Testis (tissue), 5 donors: ENCODE data around the gene PPP2CA. TPM values are rescaled to one million over a fixed set of nuclear protein-coding genes. Genes with fewer than 3 reads are reported as not detected.

Experiments used
- DNase-seq: peaks from one replicate; pipeline ENCODE4 v3.0.0-alpha.2; 2019
- H3K27ac ChIP-seq, 2 donors: fragments of 200-600 bp; sonication (generic); one replicate each; pipeline ENCODE4 v1.5.1; 2019
- H3K27me3 ChIP-seq: fragments of 200-600 bp; sonication (generic); one replicate; pipeline ENCODE4 v1.5.1; 2019
- H3K36me3 ChIP-seq: fragments of 200-600 bp; sonication (generic); one replicate; pipeline ENCODE4 v1.5.1; 2017; ENCODE audit warnings: low read depth; ENCODE audit errors: missing control alignments
- H3K4me1 ChIP-seq: fragments of 200-600 bp; sonication (generic); one replicate; pipeline ENCODE4 v1.5.1; 2019
- H3K4me3 ChIP-seq, 2 donors: fragments of 200-600 bp; sonication (generic); one replicate each; pipeline ENCODE4 v1.5.1; 2017 to 2019
- H3K9me3 ChIP-seq: fragments of 200-600 bp; sonication (generic); one replicate; pipeline ENCODE4 v1.5.1; 2017
- POLR2A ChIP-seq: fragments of 450-650 bp; IDR thresholded peaks from one replicate; pipeline ENCODE4 v1.6.1; 2017; ENCODE audit warnings: antibody characterized with exemption, mild to moderate bottlenecking, moderate library complexity
- WGBS, 2 donors: methylation state at CpG; one replicate each; pipeline ENCODE4 v1.1.5; 2018; 5-methylcytosine and 5-hydroxymethylcytosine counted together
- intact Hi-C: fragments of 100-400 bp; cut with DNase I; formaldehyde crosslinking; loops from one replicate; pipeline ENCODE4 v1.15.1; 2023; ENCODE audit warnings: low total_unique reads
- long read RNA-seq, 2 donors: transcript quantifications; one replicate each; lab custom pipeline, GENCODE V29; 2026
- polyA plus RNA-seq: library from polyadenylated mRNA; stranded (reverse); fragments of 350-450 nt; fragmentation: Illumina TruSeq; extraction: RNeasy Lipid Tissue Mini Kit (QIAGEN cat#74804); gene quantifications from one replicate; pipeline ENCODE4 v1.2.3, GENCODE V29; 2014; ENCODE audit warnings: low read depth, low replicate concordance; ENCODE audit not compliant: insufficient read depth
- total RNA-seq, 2 donors: library from RNA; depleted of rRNA; stranded (reverse); fragments of >200 nt; gene quantifications; one replicate each; pipeline ENCODE4 v1.2.3, GENCODE V29; 2016
- TF ChIP-seq, protein P1 (sequence below), 3 experiments: fragments of 450-650 bp in 2 of 3; fragments of 200-600 bp in 1 of 3; sonication (generic) in 1 of 3; IDR thresholded peaks; one replicate each; pipeline ENCODE4 v1.5.1; 2016 to 2019; ENCODE audit warnings: antibody characterized with exemption in 3 of 3, mild to moderate bottlenecking in 2 of 3, moderate library complexity in 1 of 3

Gene PPP2CA
- total RNA-seq (100 to 1,000 TPM; 125 to 214 TPM), polyA plus RNA-seq (105 TPM)
- long read RNA-seq, donor 1, full-length matches to known transcripts = 84 of 128 reads
- long read RNA-seq, donor 1, partial matches to known transcripts = 44 of 128 reads
- long read RNA-seq, donor 1, other reads (novel, unspliced or antisense) = 0 of 128 reads
- long read RNA-seq, donor 2, full-length matches to known transcripts = 67 of 89 reads
- long read RNA-seq, donor 2, partial matches to known transcripts = 22 of 89 reads
- long read RNA-seq, donor 2, other reads (novel, unspliced or antisense) = 0 of 89 reads

DNA sequence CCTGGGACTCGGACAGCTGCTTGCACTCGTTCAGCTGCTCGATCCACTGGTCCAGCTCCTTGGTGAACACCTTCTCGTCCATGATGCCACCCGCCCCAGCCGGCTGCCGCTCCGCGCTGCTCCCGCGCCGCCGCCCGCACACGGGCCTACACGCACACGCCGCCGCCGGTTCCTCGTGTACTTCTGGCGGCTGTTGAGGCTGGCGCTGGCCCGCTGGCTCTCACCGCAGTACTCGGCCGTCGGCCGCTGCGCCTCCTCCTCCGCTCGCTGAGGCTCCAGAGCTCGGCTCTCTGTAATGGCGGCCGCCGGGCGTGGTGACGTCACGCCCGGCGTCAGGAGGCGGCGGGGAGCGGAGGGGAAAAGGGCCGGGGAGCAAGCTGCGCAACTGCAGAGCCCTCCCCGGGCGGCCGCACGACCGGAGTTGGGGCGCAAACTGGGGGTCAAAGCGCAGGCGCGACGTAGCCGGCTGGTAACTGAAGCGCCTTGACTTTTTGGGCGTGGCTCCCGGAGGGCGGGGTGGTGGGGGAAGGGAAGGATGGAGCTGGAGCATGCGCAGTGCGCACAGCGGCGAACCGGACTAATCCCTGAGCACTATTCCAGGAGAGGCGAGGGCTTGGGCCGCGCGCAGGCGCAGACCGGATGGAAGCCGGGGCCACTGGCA, at the start of gene PPP2CA:
PPP2CA (minus strand) TSS at position 294 of the 661 bp plus-strand sequence; CDS start at position 82, 212 bp downstream.
- no peaks in the 10 kb centered on the region for H3K9me3 ChIP-seq
- intact Hi-C loops = no loop called here
- peak; percentile 98 for DNase-seq
- peaks cover 19% of the 10 kb centered on the region for H3K4me1 ChIP-seq
- H3K4me3 ChIP-seq = peak within 1 kb of the TSS; percentile 85 to 98
- TF ChIP-seq, protein P1, sequence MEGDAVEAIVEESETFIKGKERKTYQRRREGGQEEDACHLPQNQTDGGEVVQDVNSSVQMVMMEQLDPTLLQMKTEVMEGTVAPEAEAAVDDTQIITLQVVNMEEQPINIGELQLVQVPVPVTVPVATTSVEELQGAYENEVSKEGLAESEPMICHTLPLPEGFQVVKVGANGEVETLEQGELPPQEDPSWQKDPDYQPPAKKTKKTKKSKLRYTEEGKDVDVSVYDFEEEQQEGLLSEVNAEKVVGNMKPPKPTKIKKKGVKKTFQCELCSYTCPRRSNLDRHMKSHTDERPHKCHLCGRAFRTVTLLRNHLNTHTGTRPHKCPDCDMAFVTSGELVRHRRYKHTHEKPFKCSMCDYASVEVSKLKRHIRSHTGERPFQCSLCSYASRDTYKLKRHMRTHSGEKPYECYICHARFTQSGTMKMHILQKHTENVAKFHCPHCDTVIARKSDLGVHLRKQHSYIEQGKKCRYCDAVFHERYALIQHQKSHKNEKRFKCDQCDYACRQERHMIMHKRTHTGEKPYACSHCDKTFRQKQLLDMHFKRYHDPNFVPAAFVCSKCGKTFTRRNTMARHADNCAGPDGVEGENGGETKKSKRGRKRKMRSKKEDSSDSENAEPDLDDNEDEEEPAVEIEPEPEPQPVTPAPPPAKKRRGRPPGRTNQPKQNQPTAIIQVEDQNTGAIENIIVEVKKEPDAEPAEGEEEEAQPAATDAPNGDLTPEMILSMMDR (IDR thresholded peaks at IDR 0.05) = no peak
- peak; percentile 81 for TF ChIP-seq POLR2A
- H3K36me3 ChIP-seq = no peaks in the 10 kb centered on the region
- 0% methylated on average over 15 to 42 of the region's 73 CpGs for WGBS, 2 donors
- H3K27ac ChIP-seq = peak within 1 kb of the TSS; percentile 97 to 100
- H3K27me3 ChIP-seq = no peaks in the 10 kb centered on the region

DNA sequence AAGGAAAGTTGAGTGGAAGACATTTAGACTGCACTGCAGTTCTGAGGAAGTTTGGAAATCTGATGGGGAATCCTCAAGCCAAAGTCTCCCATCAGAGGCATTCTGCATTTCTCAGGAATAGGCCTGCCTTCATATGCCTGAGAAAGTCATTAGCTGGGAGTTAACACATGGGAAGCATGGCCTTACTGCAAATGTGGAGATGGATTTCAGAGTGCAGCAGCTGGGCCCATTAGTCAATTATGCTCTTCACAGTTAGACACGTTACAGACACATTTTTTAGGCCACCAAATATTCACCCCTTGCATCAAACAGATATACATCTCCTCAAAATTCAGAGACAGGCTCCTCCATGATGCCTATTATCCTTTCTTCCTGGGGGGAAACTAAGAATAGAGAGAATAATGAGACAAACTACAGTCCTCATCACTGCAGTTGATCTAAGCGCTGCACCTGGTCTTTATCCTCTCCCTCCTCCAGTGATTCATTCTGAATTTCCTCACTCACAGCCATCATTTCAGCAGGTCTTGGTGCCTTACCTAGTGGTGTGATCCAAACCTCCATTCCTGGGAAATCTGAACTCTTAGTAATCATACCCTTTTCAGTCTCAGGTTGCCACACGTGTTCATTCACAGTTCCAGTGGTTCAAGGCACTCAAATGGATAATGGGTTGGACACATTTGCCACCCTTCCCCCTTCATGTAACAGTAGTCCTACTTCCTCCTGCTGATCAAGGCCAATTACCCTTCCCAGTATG, 47.9 kb upstream of the PPP2CA start:
- H3K36me3 ChIP-seq = no peaks in the 10 kb centered on the region
- no peak overlapping the region for H3K4me3 ChIP-seq
- no peak overlapping the region for H3K27ac ChIP-seq
- no peak for DNase-seq
- no peaks in the 10 kb centered on the region for H3K27me3 ChIP-seq
- no peaks in the 10 kb centered on the region for H3K4me1 ChIP-seq
- 86 to 90% methylated on average over 3 of the region's 3 CpGs for WGBS, 2 donors
- no peaks in the 10 kb centered on the region for H3K9me3 ChIP-seq
- intact Hi-C loops = no loop called here
- TF ChIP-seq, protein P1 (IDR thresholded peaks at IDR 0.05) = no peak
- no peak for TF ChIP-seq POLR2A

DNA sequence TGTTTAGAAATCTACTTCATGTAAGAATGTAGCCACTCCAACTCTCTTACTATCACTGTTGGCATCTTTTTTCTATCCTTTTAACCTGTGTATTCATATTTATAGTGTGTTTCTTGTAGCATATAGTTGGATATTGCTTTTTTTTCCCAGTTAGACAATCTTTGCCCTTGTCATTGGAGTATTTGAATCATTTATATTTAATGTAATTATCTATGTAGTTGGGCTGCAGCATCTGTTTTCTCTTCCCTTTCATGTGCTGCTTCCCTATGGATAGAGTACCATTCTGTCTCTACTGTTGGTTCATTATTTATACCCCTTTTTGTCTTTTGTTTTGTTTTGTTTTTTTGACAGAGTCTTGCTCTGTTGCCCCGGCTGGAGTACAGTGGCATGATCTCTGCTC, 45.2 kb upstream of the PPP2CA start:
- H3K4me1 ChIP-seq = no peaks in the 10 kb centered on the region
- H3K4me3 ChIP-seq = no peak overlapping the region
- H3K27me3 ChIP-seq = no peaks in the 10 kb centered on the region
- 100% methylated on average over 1 of the region's 1 CpG for WGBS, 2 donors
- no peak overlapping the region for H3K27ac ChIP-seq
- H3K9me3 ChIP-seq = no peaks in the 10 kb centered on the region
- intact Hi-C loops = no loop called here
- TF ChIP-seq, protein P1 (IDR thresholded peaks at IDR 0.05) = no peak
- no peak for TF ChIP-seq POLR2A
- H3K36me3 ChIP-seq = no peaks in the 10 kb centered on the region
- DNase-seq = no peak

DNA sequence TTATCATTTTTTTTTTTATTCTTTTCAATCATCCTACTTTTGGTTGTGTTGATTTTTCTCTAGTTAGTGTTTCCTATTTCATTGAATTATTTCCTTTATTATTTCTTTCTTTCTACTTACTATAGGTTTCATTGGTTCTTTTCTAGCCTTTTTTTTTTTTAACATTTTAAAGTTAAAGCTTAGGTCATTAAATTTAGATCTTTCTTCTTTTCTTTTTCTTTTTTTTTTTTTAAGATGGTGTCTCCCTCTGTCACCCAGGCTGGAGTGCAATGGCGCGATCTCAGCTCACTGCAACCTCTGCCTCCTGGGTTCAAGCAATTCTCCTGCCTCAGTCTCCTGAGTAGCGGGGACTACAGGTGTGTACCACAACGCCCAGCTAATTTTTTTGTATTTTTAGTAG, 43.0 kb upstream of the PPP2CA start:
- H3K36me3 ChIP-seq = no peaks in the 10 kb centered on the region
- no peak for DNase-seq
- no peaks in the 10 kb centered on the region for H3K9me3 ChIP-seq
- no peaks in the 10 kb centered on the region for H3K27me3 ChIP-seq
- no peak overlapping the region for H3K4me3 ChIP-seq
- no peaks in the 10 kb centered on the region for H3K4me1 ChIP-seq
- 91 to 93% methylated on average over 4 of the region's 4 CpGs for WGBS, 2 donors
- intact Hi-C loops = no loop called here
- TF ChIP-seq, protein P1 (IDR thresholded peaks at IDR 0.05) = no peak
- TF ChIP-seq POLR2A = no peak
- no peak overlapping the region for H3K27ac ChIP-seq
